ENCODE data around the gene ATF7IP.
A peak's percentile ranks its signal among the peaks of the same experiment; 100 is the strongest.
"Not testable (repeated sequence)": the region's sequence is repeated elsewhere in the genome, so short reads cannot be mapped to it uniquely, and the experiment has no call there.

The ATF7IP gene

DNA sequence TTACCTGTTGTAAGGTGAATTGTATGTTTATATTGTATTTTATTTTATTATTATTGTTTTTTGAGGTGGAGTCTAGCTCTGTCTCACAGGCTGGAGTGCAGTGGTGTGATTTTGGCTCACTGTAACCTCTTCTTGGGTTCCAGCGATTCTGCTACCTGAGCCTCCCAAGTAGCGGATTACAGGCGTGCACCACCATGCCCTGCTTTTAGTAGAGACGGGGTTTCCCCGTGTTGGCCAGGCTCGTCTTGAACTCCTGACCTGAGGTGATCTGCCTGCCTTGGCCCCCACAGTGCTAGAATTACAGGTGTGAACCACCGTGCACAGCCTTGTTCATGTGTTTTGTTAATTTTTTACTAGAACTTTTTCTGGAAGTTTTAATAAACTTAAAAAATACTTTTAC is 3.8 kb downstream of the ATF7IP start:
- DNase-seq, result no peak

DNA sequence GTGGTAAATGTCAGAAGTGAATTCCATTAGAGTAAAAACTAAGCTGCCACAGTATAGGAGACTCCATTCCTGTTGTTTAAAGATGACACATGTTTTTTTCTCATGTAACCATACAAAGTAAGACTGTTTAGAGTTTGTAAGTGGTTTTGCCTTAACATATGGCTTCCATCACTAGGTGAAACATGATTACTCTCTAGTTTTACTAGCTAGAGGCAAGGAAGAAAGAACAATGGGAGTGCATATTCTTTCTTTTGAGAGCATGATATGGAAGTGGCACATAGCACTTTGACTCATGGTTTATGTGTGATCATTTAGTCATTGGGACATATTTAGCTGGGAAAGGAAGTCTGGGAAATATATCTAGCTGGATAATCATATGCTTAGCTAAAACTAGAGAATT is 7.7 kb downstream of the ATF7IP start:
- DNase-seq, result no peak

DNA sequence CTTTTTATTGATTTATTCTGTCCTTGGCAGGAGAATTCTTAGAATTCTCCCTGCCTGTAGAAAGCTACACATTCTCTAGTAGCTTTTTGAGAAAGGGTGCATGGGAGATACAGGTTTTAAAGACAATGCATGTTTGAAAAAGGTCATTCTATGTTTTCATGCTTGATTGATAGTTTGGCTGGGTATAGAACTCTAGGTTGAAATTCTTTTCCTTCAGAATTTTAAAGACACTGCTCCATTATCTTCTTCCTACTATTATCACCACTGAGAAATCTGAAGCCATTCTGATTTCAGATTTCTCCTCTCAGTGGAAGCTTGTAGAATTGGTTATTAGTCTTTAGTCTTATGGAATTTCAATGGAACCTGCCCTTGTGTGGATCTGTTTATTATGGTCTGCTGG is 14.0 kb downstream of the ATF7IP start:
- no peak for DNase-seq

DNA sequence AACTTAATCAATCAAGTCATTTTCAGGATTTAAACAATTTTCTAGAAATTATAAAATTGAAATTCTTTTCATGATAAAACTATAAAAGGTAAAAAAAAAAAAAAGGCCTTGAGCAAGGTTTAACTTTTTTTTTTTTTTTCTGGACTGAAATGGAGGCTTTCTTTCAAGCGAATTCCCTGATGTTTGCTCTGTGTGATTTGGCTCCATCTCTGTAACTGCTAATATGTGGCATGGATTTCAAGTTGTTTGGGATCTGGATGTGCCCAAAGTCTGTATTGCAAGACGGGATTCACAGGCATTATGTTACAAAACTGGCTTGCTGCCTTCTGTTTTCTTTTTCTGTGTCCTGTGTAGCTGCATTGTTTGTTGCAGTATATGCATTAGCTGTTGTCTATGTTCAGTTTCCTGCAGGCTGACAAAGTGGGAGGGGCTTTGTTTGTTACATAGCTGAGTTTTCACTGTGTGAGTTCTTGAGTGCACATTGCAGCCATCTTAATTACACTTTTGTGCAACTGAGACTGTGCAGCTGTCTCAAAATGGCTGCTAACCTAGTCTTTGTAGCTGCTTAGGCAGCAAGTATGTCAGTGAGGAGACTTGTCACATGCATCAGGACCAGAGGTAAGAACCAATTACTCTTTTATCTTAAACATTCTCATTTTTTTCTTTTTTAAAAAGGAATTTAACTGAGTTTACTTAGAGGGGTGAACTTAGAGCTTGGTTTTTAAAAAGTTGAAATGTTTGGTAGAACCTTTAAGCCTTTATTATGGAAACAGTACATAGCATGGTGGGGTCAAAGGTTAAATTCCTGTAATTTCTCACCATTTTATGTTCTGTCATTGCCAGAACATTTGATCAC is 19.5 kb downstream of the ATF7IP start:
- peak; percentile 89 for DNase-seq

DNA sequence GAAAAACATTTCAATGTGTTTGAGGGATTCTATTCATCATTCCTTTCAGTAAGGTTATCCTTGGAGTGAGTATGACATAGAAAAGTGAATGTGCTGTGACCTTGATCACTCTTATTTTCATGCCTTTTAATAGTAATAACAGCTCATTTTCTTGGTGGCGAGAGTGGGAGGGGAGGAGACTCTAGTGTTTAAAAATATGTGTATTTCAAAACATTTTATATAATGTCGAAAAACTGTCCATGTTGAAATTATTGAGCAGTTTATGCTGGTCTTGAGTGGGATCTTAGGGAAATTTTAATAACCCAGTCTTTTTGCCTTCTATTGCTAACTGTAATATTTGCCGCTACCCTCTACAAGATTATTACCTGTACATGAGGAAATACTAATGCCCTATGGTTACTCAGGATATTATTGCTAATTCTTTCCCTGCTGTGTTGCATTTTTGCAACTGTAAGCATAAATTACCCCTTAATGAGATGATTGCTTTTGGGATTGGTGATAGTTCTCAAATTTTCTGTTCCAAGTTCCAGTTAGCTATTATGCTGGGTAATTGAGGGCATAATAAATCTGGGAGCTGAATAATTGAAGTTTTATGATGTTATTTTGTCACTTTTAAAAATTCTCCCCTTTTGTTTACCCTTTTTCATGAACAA is 21.9 kb downstream of the ATF7IP start:
- no peak for DNase-seq

DNA sequence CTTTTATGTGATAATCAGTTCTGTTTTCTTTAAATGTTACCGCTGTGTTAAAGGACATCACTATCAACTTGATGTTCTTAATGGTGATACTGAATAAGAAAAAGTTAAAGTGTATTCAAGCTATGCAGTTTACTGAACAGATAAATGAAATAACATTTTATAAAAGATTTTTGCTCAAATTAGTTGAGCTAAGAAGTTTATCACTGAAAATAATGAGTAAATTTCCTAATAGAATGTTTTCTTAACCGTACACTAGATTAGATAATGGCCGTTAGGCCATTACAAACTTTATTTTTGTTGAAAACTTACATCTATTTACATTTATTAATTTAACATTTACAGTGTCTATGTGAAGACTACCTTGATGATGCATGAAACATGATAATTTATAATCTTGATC is 25.0 kb downstream of the ATF7IP start:
- DNase-seq, result no peak

DNA sequence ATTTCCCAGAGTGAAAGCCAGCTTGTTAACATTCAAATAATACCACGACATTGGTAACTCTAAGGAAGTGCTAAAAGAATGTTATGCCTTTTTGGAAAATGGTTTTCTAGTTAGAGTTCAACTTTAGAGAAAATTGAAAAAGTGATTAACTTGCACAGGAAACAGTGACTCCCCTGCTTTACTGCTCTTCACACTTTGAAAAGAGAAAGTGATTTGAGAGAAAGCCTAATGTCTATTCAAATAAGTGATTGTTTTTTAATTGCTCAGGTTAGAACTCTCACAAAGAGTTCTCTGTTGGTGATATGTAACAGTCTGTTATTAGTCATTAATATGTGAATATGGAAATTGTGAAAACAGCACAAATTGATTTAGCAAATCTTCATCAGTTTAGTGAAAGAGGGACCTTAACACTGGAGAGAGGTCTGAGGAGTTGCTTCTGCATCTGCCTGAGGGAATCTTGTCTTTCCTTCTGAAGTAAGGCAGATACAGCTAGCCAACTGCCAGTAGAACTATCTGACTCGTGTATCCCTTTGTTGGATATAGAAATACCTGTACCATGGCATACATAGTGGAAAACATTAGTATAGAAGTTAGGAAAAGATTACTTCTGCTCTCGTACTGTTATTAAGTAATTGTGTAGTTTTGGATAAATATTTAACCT is 25.5 kb downstream of the ATF7IP start:
- no peak for DNase-seq

DNA sequence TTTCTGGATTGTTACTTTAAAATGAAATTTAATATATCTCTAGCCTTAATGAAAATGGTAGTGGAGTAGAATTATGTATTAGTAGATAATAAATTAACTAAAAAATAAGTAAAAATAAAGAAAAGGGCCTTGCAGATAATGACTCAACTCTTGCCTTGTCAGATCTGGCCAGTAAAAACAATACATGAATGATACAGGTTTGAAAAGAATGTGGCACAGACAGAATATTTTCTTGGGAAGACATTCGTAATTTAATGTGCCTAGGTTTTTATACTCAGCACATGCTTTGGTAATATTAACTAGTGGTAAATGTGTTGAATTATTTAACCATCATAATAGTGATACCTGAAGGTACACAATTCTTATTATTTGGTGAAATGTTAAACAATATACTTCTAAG is 28.3 kb downstream of the ATF7IP start:
- DNase-seq, result peak; percentile 30

DNA sequence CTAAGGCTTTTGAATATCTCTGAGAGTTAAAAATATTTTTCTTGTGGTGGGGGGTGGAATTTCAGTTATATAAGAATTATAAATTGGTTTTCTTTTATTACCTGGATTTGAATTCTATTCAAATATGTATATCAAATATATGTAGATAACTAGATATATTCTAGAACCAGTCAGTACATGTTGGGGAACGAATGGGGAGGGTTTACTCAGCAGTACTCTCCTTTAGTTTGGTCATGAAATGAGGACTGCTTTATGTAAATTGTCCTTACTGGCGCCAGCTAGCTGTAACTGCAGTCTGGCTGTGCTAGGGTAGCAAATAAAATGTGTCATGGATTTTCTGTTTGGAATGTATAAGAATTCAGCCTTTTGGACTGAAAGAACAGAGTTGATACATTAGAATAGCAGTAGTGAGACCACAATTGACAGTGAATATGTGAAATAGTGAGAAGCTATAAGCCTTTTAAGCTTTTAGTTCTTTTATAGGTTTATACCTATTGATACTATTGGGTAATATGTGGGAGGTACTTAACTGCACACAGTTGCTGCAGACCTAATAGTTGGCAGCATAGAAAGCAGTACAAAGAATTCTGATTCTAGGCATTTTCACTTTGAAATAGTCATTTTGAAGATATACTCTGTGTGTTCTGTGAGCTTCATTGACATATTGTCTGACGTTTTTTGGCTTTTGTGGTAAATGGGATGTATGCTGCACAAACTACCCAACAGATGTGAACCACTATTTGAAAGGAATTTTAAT is 29.0 kb downstream of the ATF7IP start:
- DNase-seq, result peak; percentile 80

DNA sequence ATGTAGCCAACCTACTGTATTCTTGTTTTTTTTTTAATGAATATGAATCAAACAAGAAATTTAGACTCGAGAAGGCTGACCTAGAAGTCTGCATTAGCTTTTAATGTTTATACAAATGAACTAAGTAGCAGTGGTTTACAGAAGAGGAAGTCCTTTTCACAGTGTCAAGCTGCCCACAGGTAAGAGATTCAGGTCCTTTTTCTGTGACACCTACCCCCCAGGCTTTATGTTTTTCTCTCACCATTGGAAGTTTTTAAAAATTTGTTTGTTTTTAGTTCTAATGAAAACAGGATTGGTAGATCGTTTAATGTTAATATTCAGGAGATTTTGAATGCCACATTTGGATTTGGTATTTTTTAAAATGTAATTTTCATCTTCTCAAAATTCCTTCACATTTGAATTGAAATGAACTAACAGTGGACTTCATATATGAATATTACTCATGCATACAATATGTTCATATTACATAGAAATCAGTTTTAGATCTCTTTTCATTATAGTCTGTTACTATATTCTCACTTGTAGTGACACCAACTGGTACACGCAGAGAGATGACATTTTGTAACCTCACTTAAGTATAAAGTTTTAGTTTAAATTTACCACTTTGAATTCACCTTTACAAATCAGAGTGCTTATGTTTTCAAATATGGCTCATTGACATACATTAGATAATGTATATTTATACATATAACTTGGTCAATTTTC is 29.7 kb downstream of the ATF7IP start:
- DNase-seq, result no peak

DNA sequence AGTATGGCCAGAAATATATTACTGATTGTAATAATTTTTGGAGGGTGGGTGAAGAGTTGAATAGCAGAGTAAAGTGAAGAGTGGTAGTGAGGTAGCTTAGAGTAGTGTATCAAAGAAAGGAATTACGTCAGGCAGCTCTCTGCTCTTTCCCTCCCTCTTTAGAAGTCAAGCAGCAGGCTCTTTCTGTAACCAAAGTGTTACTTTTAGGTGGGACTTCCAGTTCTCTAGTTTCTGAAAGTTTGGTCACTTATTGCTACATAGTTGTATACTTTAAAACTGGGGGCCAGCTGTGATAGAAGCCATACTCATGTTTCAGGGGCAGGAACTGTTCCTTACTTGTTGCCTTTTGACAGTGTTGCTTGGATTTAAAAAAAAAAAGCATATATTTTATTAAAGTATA is 30.6 kb downstream of the ATF7IP start:
- DNase-seq, result peak; percentile 64

DNA sequence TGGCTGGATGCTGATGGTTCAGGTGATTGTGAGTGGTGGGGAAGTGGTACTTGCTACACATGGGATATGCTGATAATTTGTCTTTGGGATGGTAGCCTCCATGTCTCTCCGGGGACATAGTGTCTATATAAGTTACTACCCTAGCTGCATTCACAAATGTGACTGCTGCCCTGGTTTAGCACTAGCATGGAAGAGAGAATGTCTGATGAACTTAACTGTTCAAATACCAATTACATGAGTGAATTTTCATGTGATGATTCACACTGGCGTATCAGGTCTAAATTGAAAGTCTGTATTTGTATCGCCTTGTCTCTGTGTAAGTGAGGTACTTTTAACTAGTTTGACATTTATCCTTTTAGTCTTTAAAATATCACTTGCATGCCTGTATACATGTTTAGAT is 34.4 kb downstream of the ATF7IP start:
- peak; percentile 52 for DNase-seq

DNA sequence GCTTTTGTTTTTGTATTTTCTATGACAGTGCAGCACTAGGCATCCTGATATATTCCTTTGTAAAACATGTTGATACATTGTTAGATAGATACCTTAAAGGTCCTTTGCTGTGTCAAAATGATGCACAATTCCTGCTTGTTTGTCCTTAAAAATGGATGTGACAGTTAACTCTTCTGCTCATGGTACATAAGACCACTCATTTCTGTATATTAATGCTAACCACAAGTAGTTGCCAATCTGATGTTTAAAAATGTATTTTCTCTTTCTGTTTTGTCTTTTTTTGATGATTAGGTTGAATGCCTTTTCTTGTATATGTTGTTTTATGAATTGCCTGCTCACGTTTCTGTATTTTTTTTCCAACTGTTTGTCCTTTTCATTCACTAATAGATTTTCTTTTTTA is 35.1 kb downstream of the ATF7IP start:
- peak; percentile 42 for DNase-seq

DNA sequence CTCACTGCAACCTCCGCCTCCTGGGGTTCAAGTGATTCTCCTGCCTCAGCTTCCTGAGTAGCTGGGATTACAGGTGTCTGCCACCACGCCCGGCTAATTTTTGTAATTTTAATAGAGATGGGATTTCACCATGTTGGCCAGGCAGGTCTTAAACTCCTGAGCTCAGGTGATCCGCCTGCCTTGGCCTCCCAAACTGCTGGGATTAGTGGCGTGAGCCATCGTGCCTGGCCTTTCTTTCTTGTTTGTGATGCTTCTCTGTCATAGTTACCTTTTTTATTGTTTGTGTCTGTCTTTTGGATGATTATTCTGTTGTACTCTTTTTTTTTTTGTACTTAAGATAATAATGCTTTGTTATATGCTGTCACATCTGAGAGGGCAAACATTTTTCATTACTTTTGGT is 35.8 kb downstream of the ATF7IP start:
- not testable (repeated sequence) for DNase-seq

DNA sequence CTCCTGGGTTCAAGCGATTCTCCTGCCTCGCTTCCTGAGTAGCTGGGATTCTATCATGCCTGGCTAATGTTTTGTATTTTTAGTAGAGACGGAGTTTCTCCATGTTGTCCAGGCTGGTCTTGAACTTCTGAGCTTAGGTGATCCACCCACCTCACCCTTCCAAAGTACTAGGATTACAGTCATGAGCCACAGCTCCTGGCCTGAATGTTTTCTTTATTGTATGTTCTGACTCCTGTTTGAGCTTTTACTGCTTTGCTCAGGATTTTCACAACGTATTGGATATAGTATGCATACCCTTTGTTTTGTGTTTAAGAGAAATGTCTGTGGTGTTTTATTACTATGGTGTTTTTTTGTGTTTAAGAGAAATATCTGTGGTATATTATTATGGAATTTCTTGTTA is 37.2 kb downstream of the ATF7IP start:
- no peak for DNase-seq

DNA sequence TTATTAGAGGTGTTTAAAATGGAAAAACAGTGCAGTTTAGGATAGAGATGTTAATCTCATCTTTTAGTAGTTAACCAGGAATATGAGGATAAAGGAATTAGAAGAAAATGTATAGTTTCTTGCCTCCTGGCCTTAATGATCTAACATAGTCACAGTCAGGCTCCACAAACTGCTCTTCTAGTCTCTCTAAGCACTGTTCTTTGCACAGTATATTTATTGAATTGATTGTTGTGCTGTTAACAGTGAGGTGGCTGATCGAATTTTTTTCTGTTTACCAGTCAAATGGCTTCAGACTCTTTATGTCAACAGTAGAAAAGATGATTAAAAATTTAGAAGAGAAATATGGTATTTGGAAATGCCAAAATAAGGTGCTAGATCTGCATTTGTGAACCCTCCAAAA is 37.8 kb downstream of the ATF7IP start:
- DNase-seq, result no peak

DNA sequence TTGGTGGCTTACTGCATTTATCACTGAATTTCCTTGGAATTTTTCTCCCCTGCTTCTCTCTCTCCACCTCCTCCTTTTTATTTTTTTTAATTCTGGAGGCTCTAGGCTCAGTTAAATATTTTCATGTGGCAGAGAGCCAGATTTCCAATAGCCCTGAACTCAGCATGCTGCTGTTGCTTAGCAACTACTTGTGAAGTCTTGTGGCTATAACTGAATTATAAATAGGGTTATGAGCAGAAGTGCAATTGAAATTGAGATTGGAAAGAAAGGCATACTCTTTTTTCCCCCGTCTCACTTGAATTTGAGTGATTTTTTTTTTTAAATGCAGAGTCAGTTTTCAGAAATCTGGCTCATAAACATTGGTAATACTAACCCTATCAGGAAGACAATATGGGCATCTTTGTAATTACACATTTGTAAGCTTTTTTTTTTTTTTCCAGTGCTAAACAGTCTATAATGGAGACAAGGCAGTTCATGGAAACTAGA is 38.3 kb downstream of the ATF7IP start:
- peak; percentile 27 for DNase-seq

DNA sequence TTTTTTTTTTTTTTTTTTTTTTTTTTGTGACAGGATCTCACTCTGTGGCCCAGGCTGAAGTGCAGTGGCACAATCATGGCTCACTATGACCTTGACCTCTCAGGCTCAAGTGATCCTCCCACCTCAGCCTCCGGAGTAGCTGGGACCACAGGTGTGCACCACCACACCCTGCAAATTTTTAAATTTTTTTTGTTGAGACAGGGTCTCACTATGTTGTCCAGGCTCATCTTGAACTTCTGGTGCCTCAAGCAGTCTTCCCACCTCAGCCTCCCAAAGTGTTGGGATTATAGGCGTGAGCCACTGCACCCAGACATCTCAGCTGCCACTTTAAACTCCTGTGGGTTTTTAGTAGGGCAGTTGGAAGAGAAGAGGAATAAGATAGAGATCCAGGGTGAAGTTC is 39.9 kb downstream of the ATF7IP start:
- DNase-seq, result not testable (repeated sequence)

DNA sequence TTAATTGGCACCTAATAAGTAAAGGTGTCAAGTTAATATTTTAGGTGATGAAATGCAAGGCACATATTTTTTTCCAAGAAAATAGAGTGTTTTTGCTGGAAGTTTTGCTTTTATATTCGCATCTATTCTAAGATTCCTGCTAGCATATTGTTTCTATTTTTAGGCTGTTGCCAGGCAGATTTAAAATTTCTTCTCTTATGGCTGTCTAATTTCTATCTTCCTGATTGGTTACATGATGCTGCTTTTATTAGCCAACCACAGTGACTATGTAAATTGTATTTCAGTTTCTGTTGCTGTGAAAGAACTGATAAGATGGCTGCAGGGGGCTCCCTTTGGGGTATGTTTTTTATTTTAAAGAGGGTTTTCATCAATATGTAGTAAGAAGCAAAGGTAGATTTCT is 42.7 kb downstream of the ATF7IP start:
- no peak for DNase-seq

DNA sequence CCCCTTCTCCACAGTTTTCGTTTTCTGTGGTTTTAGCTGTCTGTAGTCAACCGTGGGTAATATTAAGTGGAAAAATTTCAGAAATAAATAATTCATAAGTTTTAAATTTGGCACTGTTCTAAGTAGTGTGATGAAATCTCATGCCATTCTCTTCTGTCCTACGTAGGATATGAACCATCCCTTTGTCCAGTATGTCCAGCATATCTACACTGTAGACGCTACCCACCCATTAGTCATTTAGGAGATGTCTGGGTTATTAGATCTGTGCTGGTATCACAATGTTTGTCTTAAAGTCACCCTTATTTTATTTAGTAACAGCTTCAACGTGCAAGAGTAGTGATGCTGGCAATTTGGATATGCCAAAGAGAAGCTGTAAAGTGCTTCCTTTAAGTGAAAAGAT is 44.7 kb downstream of the ATF7IP start:
- DNase-seq, result no peak

DNA sequence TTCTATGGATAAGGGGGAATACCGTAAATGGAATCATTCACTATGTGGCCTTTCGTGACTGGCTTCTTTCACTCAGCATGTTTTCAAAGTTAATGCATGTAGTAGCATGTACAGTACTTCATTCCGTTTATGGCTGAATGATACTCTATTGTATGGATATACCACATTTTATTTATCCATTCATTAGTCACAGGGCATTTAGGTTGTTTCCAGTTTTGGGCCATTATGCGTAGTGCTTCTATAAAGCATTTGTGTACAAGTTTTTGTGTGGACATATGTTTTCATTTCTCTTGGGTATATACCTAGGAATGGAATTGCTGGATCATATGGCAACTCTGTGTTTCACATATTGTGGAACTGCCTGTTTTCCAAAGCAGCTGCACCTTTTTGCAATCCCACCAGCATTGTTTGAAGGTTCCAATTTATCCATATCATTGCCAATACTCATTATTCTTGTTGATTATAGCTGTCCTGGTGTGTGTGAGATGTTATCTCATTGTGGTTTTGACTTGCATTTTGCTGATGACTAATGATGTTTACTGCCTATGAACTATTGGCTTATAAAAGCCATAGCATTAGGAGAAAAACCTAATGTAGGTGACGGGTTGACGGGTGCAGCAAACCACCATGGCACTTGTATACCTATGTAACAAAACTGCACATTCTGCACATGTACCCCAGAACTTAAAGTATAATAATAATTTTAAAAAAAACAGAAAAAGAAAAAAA is 45.5 kb downstream of the ATF7IP start:
- peak; percentile 45 for DNase-seq

DNA sequence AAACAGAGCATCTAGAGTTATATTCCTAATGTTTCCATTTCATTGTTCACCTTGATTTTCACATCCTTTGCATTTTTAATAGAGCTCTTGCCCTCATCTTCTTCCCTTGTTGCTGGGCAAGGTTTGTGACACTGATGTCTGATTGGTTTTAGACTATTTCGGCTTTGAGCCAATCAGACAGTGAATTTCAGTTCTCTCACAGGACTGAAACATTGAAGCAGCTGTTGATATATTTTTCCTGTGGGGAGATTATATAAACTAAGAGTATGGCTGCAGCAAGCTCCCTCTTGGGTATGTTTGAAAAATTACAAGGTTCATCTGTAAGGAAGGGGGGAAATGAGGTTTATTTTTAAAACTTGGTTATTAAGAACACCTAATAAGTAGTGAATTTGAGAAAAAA is 51.2 kb downstream of the ATF7IP start:
- peak; percentile 28 for DNase-seq
